Spleen (tissue), 7 donors: ENCODE results near the gene TEX53.

ENCODE experiments used
- POLR2AphosphoS5 ChIP-seq, 3 donors: sonication (generic); formaldehyde crosslinking; IDR thresholded peaks; one replicate each; pipeline ENCODE4 v1.5.1; 2017; ENCODE audit warnings: antibody characterized with exemption in 3 of 3
- TF ChIP-seq, protein P1 (sequence below), 11 experiments: fragments of 200-600 bp in 7 of 11; fragments of 450-650 bp in 4 of 11; sonication (generic) in 4 of 11; IDR thresholded peaks in 8 of 11; conservative IDR thresholded peaks in 3 of 11; 1 replicate in 7 of 11; 2 replicates in 4 of 11; pipeline versions ENCODE4 v1.4.0 to v1.8.0; 2016 to 2021; ENCODE audit warnings: antibody characterized with exemption in 11 of 11, inconsistent platforms in 4 of 11, mild to moderate bottlenecking in 1 of 11
- donor health status: DM: no; HTN: no; CAD: no; lungs with moderate emphysema.
- donor health status: DM: no; HTN: no; CAD: no.
- donor health status: DM: no; HTN: no; CAD: no.

DNA sequence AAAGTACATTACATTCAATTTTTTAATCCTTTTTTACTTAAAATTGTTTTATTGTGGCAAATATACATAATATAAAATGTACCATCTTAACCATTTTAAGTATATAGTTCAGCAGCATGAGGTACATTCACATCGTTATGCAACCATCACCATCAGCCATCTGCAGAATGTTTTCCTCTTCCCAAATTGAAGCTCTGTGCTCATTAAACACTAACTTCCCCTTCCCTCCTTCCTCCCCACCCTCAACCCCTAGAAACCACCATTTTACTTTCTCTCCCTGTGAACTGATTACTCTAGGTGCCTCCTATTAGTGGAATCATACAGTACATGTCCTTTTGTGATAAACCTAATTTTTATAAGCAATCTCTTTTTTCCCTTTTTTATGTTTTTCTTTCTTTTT, 15.6 kb downstream of the TEX53 start:
- TF ChIP-seq, protein P1, sequence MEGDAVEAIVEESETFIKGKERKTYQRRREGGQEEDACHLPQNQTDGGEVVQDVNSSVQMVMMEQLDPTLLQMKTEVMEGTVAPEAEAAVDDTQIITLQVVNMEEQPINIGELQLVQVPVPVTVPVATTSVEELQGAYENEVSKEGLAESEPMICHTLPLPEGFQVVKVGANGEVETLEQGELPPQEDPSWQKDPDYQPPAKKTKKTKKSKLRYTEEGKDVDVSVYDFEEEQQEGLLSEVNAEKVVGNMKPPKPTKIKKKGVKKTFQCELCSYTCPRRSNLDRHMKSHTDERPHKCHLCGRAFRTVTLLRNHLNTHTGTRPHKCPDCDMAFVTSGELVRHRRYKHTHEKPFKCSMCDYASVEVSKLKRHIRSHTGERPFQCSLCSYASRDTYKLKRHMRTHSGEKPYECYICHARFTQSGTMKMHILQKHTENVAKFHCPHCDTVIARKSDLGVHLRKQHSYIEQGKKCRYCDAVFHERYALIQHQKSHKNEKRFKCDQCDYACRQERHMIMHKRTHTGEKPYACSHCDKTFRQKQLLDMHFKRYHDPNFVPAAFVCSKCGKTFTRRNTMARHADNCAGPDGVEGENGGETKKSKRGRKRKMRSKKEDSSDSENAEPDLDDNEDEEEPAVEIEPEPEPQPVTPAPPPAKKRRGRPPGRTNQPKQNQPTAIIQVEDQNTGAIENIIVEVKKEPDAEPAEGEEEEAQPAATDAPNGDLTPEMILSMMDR (IDR thresholded peaks at IDR 0.05 in 8 of 11, conservative IDR thresholded peaks at IDR 0.05 in 3 of 11): no peak
- no peak for TF ChIP-seq POLR2AphosphoS5 (IDR thresholded peaks at IDR 0.05)
